GM19193 (cell line): ENCODE measurements around the gene SLC9A8.

Experiments
- POLR2A ChIP-seq: IDR thresholded peaks from 4 replicates; pipeline ENCODE4 v1.6.1; 2011; ENCODE audit not compliant: insufficient read depth, insufficient read length; ENCODE audit errors: extremely low read depth

Gene SLC9A8

DNA sequence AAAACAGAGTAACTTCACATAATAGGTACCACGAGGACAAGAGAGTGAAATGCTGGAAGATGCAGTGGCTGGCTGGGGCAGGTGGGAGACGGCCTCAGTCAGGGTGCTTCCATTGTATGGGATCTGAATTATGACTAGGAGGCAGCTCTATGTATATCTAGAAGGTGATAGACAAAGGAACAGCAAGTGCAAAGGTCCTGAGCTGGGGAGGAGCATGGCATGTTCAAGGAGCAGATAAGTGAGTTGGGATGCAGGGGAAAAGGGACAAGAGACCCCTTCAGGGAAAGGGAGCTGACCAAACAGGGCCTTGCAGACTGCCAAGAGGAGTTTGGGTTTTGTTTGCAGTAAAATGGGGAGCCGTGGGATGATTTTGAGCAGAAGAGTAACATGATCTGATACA is 8.3 kb upstream of the SLC9A8 start:
- TF ChIP-seq POLR2A: no peak

DNA sequence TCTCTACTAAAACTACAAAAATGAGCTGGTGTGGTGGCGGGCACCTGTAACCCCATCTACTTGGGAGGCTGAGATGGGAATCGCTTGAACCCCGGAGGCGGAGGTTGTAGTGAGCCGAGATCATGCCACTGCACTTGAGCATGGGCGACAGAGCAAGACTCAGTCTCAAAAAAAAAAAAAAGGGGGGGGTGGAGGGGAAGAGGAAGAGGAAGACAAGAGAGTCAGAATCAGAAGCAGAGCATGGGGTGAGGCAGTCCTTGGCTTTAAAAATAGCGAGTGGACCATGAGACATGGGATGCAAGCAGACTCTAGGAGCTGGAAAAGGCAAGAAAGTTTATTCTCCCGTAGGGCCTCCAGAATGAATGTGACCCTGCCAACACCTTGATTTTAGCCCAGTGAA is 3.9 kb upstream of the SLC9A8 start:
- no peak for TF ChIP-seq POLR2A

DNA sequence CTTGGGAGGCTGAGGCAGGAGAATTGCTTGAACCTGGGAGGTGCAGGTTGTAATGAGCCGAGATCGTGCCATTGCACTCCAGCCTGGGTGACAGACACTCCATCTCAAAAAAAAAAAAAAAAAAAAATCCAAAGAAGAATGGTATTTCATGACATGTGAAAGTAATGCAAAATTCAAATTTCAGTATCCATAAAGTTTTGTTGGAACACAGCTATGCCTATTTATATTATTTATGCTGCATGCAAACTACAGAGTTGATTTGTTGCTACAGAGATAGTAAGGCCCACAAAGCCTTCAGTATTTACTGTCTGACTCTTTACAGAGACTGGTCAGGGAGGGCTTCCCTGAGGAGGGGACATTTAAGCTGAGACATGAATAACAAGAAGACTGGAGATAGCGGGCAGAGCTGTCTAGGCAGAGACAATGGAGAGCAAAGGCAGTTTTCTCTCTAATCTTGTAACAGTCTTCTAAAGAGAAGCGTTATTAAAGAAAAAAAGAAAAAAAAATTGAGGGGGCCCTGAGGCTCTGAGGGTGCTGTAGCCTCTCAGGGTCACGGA is 2.7 kb upstream of the SLC9A8 start:
- no peak for TF ChIP-seq POLR2A

DNA sequence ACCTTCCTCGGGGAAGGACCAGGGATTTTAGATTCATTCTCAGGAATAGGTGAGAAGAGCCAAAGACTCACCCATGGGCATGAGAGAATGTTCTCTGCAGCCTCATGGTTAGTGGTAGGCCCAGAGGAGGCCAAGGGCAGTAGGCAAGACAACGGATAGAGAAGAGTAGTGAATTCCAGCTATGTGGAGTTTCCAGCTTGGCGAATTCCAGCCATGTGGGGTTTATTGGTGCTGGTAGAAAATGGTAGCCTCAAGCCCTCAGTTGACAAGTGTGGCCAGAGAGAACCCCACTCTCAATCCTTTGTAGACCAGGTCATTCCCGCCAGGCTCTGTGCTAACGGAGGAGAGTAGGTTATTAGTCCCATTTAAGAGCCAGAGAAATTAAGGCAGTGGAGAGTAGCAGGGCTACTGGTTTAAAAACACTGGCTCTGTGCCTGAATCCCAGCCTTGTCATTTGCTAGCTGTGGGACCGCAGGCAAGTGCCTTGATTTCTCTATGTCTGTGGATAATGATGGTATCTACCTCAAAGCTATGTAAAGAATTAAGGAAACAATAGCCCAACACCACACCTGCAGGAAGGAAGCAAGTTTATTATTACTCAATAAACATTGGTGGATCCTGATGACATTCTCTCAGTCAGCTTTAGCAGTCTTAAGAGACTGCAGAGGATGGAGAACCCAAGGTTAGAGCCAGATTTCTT is 2.0 kb upstream of the SLC9A8 start:
- TF ChIP-seq POLR2A: no peak

DNA sequence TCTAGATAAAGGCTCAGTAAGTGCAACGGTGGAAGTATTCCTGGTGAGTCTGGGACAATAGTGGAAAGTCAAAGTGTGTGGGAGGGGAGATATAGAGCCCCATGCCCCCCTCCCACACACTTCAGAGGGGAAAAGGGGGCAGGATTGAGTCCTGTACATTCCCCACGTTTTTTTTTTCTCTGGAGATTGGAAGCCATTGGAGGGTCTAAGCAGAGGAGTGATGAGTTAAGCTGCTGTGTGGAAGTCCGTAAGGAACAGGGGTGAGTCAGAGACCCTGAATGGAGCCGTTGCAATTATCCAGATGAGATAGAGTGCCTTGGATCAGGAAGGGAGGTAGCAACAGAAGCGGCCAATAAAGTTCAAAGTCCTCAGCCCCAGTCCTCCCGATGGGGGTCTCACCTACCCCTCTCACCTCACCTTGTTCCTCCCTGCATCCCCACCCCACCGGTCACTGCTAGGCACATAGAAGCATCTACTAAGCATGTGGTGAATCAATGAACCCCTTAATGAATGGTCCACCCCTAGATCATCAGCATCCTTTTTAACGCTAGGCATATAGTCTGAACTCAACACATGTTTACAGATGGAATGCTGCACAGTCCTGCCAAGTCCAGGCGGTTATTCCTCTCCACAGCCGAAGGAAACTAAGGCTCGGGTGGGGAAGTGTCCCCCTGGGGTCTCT is 662 bp upstream of the SLC9A8 start:
- no peak for TF ChIP-seq POLR2A

DNA sequence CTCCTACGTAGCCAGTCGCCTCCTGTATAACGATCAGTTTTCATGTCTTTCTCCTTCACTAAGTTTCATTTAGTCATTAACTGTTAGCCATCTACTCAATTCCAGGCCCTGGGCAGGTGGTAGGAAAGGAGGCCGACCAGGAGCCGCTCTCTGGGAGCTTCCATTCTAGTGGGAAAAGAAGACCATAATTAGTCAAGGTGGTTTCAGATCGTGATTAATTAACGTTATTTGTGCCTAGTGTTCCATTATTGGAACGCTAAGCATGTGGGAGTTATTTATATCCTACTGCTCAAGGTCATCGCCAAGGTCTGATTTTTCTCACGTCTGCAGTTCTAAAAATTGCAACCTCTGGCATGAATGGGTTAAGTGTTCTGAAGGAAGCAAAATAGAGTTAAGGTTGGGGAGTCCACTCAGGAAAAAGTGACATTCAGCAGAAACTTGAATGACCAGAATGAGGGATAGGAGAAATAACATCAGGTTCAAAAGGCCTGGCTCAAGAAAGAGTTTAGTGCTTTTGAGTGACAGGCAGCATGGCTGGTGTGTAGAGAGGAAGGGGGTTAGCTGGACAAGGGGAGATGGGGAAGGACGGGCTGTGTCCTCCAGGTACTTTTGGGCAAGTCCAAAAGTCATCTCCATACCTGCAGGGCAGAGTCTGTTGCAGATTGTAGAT is 812 bp downstream of the SLC9A8 start:
- no peak for TF ChIP-seq POLR2A

DNA sequence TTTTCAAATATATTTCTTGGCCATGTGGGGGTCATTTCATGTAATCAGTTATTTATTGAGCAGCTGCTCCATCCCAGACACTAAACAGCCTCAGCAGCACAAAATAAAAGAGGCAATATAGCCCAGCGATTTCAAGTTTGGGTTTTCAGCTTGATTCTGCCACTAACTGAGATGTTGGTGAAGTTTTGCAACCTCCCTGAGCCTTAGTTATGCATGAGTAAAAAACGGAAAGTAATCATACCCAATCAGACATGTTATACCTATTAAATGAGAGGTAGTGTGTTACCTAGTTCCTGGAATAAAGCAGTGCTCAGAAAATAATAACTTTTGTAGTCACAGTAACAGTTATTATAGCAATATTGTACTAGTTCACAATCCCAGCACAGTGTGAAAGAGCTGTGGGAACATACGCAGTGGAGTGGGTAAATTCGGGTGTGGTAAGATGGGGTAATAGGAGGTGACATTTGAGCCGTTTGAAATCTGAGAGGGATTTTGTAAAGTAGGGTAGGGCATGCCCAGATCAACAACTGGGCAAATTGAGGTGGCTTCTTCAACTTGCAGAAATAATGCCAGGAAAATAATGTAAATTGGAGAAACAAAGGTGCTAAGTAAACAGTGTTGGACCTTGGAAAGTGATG is 1.5 kb downstream of the SLC9A8 start:
- TF ChIP-seq POLR2A: no peak

DNA sequence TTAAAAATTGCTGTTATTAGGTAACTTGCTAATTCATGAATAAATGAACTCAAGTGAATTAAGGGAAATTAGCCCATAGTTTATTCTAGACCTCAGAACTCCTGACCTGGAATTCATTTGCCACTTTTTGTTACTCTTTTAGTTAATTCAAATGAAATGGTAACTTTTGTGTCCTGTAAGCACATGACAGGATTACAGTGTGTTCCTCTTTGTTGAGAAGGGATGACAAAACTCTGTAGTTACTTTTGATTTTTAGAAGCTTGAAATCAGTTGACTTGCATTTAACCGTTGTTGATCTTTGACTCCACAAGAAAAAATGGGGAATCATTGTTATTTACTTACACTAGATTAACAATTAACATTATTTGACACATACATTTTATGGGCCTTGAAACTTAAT is 6.2 kb downstream of the SLC9A8 start:
- no peak for TF ChIP-seq POLR2A

DNA sequence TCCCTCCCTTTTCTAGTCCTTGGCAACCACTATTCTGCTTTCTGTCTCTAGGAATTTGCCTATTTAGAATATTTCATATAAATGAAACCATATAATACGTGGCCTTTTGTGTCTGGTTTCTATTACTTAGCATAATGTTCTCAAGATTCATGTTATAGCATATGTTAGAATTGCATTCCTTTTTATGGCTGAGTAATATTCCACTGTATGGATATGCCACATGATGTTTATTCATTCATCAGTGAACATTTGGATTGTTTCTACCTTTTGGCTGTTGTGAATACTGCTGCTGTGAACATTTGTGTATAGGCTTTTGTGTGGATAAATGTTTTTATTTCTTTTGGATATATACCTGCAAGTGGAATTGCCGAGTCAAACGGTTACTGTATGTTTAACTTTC is 7.1 kb downstream of the SLC9A8 start:
- TF ChIP-seq POLR2A: no peak

DNA sequence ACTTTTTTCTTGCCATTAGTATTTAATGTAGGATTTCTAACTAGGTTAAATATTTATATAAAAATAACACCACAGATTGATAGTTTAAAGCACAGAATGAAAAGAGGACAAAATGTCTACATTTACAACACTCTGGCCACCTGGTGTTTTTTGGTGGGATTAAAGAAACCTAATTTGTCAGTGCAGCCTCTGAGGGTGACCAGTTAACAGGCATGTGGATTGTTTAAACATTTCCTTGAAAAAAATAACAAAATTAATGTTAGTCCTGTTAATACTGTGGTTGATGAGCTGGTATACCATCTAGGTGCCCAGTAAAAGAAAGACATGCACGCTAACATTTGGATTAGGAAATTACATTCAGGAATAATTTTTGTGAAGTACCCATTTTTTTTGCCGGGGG is 8.8 kb downstream of the SLC9A8 start:
- TF ChIP-seq POLR2A: no peak

DNA sequence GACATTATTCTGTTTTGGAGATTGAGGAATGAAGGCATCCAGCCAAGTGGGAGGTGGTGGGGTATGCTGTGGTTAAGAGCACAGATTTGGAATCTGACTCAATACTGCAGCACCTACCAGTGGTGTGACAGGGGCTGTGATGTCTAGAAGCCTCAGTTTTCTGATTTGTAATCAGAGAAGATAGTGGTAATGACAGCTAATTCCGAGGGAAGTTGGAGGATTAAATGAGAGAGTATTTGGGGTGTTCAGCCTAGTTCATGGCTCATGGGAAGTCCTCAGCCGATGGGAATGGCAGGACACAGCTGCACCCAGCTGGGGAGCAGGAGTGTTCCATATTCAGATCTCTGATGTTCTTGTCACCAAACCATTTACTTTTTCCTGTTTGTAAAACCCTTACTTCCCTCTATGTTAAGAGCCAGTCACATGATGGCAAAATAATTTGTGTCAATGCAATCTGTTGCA is 9.3 kb downstream of the SLC9A8 start:
- no peak for TF ChIP-seq POLR2A

DNA sequence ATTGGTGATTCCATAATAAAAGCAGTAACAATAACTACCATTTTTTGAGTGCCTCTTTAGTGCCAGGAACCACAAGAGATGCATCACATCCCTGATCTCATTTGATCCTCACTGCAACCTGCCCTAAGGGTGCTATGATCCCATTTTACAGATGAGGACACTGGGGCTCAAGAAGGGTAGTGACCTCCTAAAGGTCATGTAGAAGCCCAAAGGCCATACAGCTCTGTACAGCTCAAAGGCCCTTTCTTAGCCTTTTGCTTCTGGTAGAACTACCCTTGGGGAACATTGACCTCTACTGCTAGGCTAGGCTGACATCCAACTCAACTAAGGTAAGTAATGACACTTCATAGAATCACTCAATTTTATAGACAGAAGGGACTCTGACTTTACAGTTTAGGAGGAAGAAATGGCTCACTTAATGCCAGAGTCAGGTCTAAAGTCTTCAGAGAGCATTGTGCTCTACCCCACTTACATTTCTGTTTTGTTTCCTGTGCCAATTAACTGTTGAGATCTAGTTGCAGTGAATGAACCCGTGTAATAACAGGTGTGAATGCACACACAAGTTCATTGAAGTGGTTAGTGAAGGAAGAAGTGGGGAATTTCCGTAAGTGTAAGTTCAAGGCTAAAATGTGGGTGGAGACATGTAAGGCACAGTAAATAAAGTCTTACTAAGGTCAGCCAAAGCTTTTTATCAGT is 10.7 kb downstream of the SLC9A8 start:
- no peak for TF ChIP-seq POLR2A

DNA sequence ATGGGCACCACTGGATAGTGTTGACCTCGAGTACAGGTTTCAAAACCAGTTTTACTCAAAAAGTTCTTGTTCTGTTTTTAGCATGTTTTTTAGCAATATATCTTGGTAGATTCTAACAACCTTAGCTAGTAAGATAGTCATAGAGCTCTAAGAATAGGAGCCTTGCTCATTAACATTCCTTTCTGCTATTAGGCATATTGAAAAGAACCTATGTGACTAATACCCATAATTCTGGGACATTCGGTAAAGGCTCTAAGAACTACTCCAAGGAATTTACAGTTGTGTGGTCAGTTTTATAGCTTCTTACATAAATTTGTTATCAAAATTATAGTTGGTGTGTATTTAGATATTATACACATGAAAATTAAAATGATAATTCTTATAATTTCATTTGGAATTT is 11.6 kb downstream of the SLC9A8 start:
- TF ChIP-seq POLR2A: no peak

DNA sequence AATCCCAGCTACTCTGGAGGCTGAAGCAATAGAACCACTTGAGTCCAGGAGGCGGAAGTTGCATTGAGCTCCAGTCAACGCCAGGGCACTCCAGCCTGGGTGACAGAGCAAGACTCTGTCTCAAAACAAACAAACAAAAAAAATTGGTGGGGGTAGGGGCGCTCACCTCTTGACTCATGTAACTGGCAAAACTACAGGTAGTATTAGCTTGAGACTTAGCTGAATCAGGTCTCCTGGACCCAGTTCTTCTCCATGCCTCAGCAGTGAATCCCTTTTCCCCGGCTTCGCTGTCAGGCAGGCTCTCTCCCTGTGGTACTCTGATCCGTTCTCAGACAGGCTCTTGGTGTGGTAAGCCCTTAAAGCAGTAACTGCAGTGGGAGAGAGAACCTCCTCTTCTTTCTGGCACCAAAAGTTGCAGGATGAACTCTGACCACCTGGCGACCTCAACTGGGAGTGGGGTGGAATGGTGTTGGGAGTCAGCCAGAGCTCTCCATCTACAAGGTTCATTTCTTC is 12.9 kb downstream of the SLC9A8 start:
- TF ChIP-seq POLR2A: no peak
